T-helper 17 cell (primary cell): Measurements from ENCODE around the gene CYSRT1. TPM values are rescaled to one million over a fixed set of nuclear protein-coding genes. Genes with fewer than 3 reads are reported as not detected.

Experiments
- ATAC-seq: fragments of 150-1000 bp; cut with Tn5 transposase; 2 replicates; pipeline ENCODE4 v1.10.0; 2021; ENCODE audit warnings: mild to moderate bottlenecking, moderate library complexity
- DNase-seq, 3 donors: peaks; one replicate each; pipeline versions ENCODE4 v3.0.0 to v3.0.0-alpha.2; 2020 to 2021
- H3K9me3 ChIP-seq: one replicate; pipeline ENCODE4 v1.7.0; 2013; ENCODE audit warnings: low read length, mild to moderate bottlenecking; ENCODE audit not compliant: control insufficient read depth, poor library complexity, severe bottlenecking
- H3K27ac Mint-ChIP-seq: one replicate; pipeline ENCODE4 v1.8.0; 2022; ENCODE audit warnings: mild to moderate bottlenecking, moderate library complexity, mixed read lengths
- H3K27me3 Mint-ChIP-seq: one replicate; pipeline ENCODE4 v1.8.0; 2022; ENCODE audit warnings: mixed read lengths
- H3K36me3 Mint-ChIP-seq: one replicate; pipeline ENCODE4 v1.8.0; 2022; ENCODE audit warnings: low read depth, mixed read lengths
- H3K4me1 Mint-ChIP-seq: one replicate; pipeline ENCODE4 v1.8.0; 2022; ENCODE audit warnings: mild to moderate bottlenecking, mixed read lengths
- H3K4me3 Mint-ChIP-seq: one replicate; pipeline ENCODE4 v1.8.0; 2022; ENCODE audit warnings: mild to moderate bottlenecking, moderate library complexity, mixed read lengths
- total RNA-seq, 4 donors: library from RNA in 2 of 4; stranded (reverse) in 2 of 4; gene quantifications; one replicate each; pipeline ENCODE4 v1.2.3 and lab custom pipeline; 2022 to 2026

CYSRT1 gene
- total RNA-seq, 2 donors from 2014 or later: 0.52 TPM; not detected in 1

- DNase-seq: no peak
- H3K9me3 ChIP-seq: no peaks in the 10 kb centered on the region
These were observed 30.6 kb upstream of the CYSRT1 start for GRCh38 chr9:137194388-137194787.

GRCh38 chr9:137194909-137195308 lies 30.1 kb upstream of the CYSRT1 start:
- H3K4me3 Mint-ChIP-seq: no peak overlapping the region
- peaks cover 11% of the 10 kb centered on the region for H3K4me1 Mint-ChIP-seq
- no peaks in the 10 kb centered on the region for H3K36me3 Mint-ChIP-seq
- ATAC-seq (no peak), DNase-seq (no peak)
- no peaks in the 10 kb centered on the region for H3K27me3 Mint-ChIP-seq
- H3K9me3 ChIP-seq: no peaks in the 10 kb centered on the region
- no peak overlapping the region for H3K27ac Mint-ChIP-seq

More at GRCh38 chr9:137194388-137194787, 30.6 kb upstream of the CYSRT1 start:
- Mint-ChIP-seq H3K27me3 (no peaks in the 10 kb centered on the region), H3K36me3 (no peaks in the 10 kb centered on the region), H3K4me1 (peaks cover 12% of the 10 kb centered on the region), H3K4me3 (no peak overlapping the region), H3K27ac (no peak overlapping the region)
- no peak for ATAC-seq

- DNase-seq (no peak), ATAC-seq (no peak)
- H3K4me3 Mint-ChIP-seq: no peak overlapping the region
- peaks cover 8% of the 10 kb centered on the region for H3K4me1 Mint-ChIP-seq
- H3K36me3 Mint-ChIP-seq: no peaks in the 10 kb centered on the region
- H3K9me3 ChIP-seq: no peaks in the 10 kb centered on the region
- no peaks in the 10 kb centered on the region for H3K27me3 Mint-ChIP-seq
- H3K27ac Mint-ChIP-seq: no peak overlapping the region
These were observed 29.3 kb upstream of the CYSRT1 start for GRCh38 chr9:137195525-137196220.

- Mint-ChIP-seq H3K4me3 (peak overlapping the region; percentile 1), H3K36me3 (no peaks in the 10 kb centered on the region), H3K27ac (no peak overlapping the region), H3K27me3 (no peaks in the 10 kb centered on the region), H3K4me1 (peaks cover 16% of the 10 kb centered on the region)
- no peak for ATAC-seq
- no peaks in the 10 kb centered on the region for H3K9me3 ChIP-seq
- DNase-seq: no peak
These were observed 26.7 kb upstream of the CYSRT1 start for GRCh38 chr9:137198051-137198901.

- no peak for DNase-seq
- Mint-ChIP-seq H3K27me3 (no peaks in the 10 kb centered on the region), H3K4me3 (peak overlapping the region; percentile 1), H3K4me1 (peaks cover 16% of the 10 kb centered on the region), H3K36me3 (no peaks in the 10 kb centered on the region), H3K27ac (no peak overlapping the region)
- no peak for ATAC-seq
- no peaks in the 10 kb centered on the region for H3K9me3 ChIP-seq
These were observed 26.1 kb upstream of the CYSRT1 start for GRCh38 chr9:137198902-137199283.

GRCh38 chr9:137199411-137200121 lies 25.4 kb upstream of the CYSRT1 start:
- peak overlapping the region; percentile 86 for H3K4me3 Mint-ChIP-seq
- no peaks in the 10 kb centered on the region for H3K9me3 ChIP-seq
- ATAC-seq (no peak), DNase-seq (no peak)
- H3K27ac Mint-ChIP-seq: no peak overlapping the region
- H3K27me3 Mint-ChIP-seq: no peaks in the 10 kb centered on the region
- no peaks in the 10 kb centered on the region for H3K36me3 Mint-ChIP-seq
- peaks cover 17% of the 10 kb centered on the region for H3K4me1 Mint-ChIP-seq

- H3K4me3 Mint-ChIP-seq: peak within 1 kb of the TSS; percentile 91
- ATAC-seq (peak; percentile 97), DNase-seq (peak; percentile 96 to 97 (median 96))
- peak within 1 kb of the TSS; percentile 79 for H3K27ac Mint-ChIP-seq
- H3K9me3 ChIP-seq: no peaks in the 10 kb centered on the region
- no peaks in the 10 kb centered on the region for H3K36me3 Mint-ChIP-seq
- H3K27me3 Mint-ChIP-seq: no peaks in the 10 kb centered on the region
- H3K4me1 Mint-ChIP-seq: peaks cover 19% of the 10 kb centered on the region
These were observed 24.4 kb upstream of the CYSRT1 start, which contains the start of gene TPRN for GRCh38 chr9:137200311-137201204. TSS of gene TPRN (minus strand) at chr9:137200741. CDS start at chr9:137200711, 30 bp downstream.

GRCh38 chr9:137201205-137201868 lies 23.6 kb upstream of the CYSRT1 start:
- Mint-ChIP-seq H3K27me3 (no peaks in the 10 kb centered on the region), H3K36me3 (no peaks in the 10 kb centered on the region), H3K4me1 (peaks cover 24% of the 10 kb centered on the region), H3K4me3 (peak overlapping the region; percentile 91), H3K27ac (peak overlapping the region; percentile 79)
- no peaks in the 10 kb centered on the region for H3K9me3 ChIP-seq
- DNase-seq: no peak
- ATAC-seq: no peak

GRCh38 chr9:137202966-137203365 lies 22.0 kb upstream of the CYSRT1 start:
- no peaks in the 10 kb centered on the region for H3K27me3 Mint-ChIP-seq
- ATAC-seq (no peak), DNase-seq (no peak)
- peak overlapping the region; percentile 61 for H3K27ac Mint-ChIP-seq
- no peak overlapping the region for H3K4me3 Mint-ChIP-seq
- peaks cover 5% of the 10 kb centered on the region for H3K36me3 Mint-ChIP-seq
- H3K4me1 Mint-ChIP-seq: peaks cover 36% of the 10 kb centered on the region
- H3K9me3 ChIP-seq: no peaks in the 10 kb centered on the region

GRCh38 chr9:137204731-137205125 lies 20.2 kb upstream of the CYSRT1 start:
- peak overlapping the region; percentile 93 for H3K27ac Mint-ChIP-seq
- no peak for ATAC-seq
- peaks cover 5% of the 10 kb centered on the region for H3K36me3 Mint-ChIP-seq
- H3K4me1 Mint-ChIP-seq: peaks cover 36% of the 10 kb centered on the region
- DNase-seq: no peak
- H3K4me3 Mint-ChIP-seq: peak overlapping the region; percentile 91
- no peaks in the 10 kb centered on the region for H3K9me3 ChIP-seq
- H3K27me3 Mint-ChIP-seq: no peaks in the 10 kb centered on the region

- peaks cover 36% of the 10 kb centered on the region for H3K4me1 Mint-ChIP-seq
- DNase-seq (peak; percentile 86 to 93 (median 88)), ATAC-seq (peak; percentile 53)
- peak within 1 kb of the TSS; percentile 91 for H3K4me3 Mint-ChIP-seq
- H3K36me3 Mint-ChIP-seq: peaks cover 5% of the 10 kb centered on the region
- peak within 1 kb of the TSS; percentile 93 for H3K27ac Mint-ChIP-seq
- H3K27me3 Mint-ChIP-seq: no peaks in the 10 kb centered on the region
- H3K9me3 ChIP-seq: no peaks in the 10 kb centered on the region
These were observed 19.6 kb upstream of the CYSRT1 start, which contains the start of the genes NDOR1 and TMEM203 for GRCh38 chr9:137205126-137206069. TSS of gene NDOR1 (plus strand) at chr9:137205700. CDS start at chr9:137205778, 78 bp downstream. TSS of gene TMEM203 (minus strand) at chr9:137205648. CDS start at chr9:137205414, 234 bp downstream.
